Measurements from ENCODE around the gene TNPO3.

Gene TNPO3

GRCh38 chr7:128932862-128933179 is 122.1 kb downstream of the TNPO3 start:
- in situ Hi-C loops (cut with MboI; ENCODE audit: low sequenced_read_pairs, unreplicated experiment), result no loop called here
- DNase-seq (ENCODE audit: low spot score), result no peak
- no peak for TF ChIP-seq CTCF (IDR thresholded peaks at IDR 0.05; ENCODE audit: borderline replicate concordance, control extremely low read depth, extremely low read depth, insufficient read depth, missing control alignments)

GRCh38 chr7:128931965-128932861 is 122.7 kb downstream of the TNPO3 start:
- no peak for DNase-seq (ENCODE audit: low spot score)
- in situ Hi-C loops (cut with MboI; ENCODE audit: low sequenced_read_pairs, unreplicated experiment), result no loop called here
- TF ChIP-seq CTCF (IDR thresholded peaks at IDR 0.05; ENCODE audit: borderline replicate concordance, control extremely low read depth, extremely low read depth, insufficient read depth, missing control alignments), result no peak

GRCh38 chr7:128931190-128931798 is 123.6 kb downstream of the TNPO3 start:
- DNase-seq (ENCODE audit: low spot score), result no peak
- no peak for TF ChIP-seq CTCF (IDR thresholded peaks at IDR 0.05; ENCODE audit: borderline replicate concordance, control extremely low read depth, extremely low read depth, insufficient read depth, missing control alignments)
- in situ Hi-C loops (cut with MboI; ENCODE audit: low sequenced_read_pairs, unreplicated experiment), result no loop called here

GRCh38 chr7:128928882-128929788 is 125.8 kb downstream of the TNPO3 start:
- in situ Hi-C loops (cut with MboI; ENCODE audit: low sequenced_read_pairs, unreplicated experiment), result no loop called here
- DNase-seq (ENCODE audit: low spot score), result no peak
- TF ChIP-seq CTCF (IDR thresholded peaks at IDR 0.05; ENCODE audit: borderline replicate concordance, control extremely low read depth, extremely low read depth, insufficient read depth, missing control alignments), result no peak

- in situ Hi-C loops (cut with MboI; ENCODE audit: low sequenced_read_pairs, unreplicated experiment), result no loop called here
- DNase-seq (ENCODE audit: low spot score), result no peak
- no peak for TF ChIP-seq CTCF (IDR thresholded peaks at IDR 0.05; ENCODE audit: borderline replicate concordance, control extremely low read depth, extremely low read depth, insufficient read depth, missing control alignments)
Measured at GRCh38 chr7:128928159-128928813, 126.6 kb downstream of the TNPO3 start.

Data from GM13976 (cell line).